Spleen (tissue), 11 donors: ENCODE measurements around the gene YJU2. TPM values are rescaled to one million over a fixed set of nuclear protein-coding genes. Genes with fewer than 3 reads are reported as not detected.
"Not testable (repeated sequence)": the region's sequence is repeated elsewhere in the genome, so short reads cannot be mapped to it uniquely, and the experiment has no call there.

Experiments
- DNase-seq: peaks from one replicate; pipeline ENCODE4 v3.0.0-alpha.2; 2020
- H3K27ac ChIP-seq, 8 donors: fragments of 200-600 bp; sonication (generic) in 7 of 8; 1 replicate in 4 of 8; 2 replicates in 4 of 8; pipeline versions ENCODE4 v1.5.0 to v1.8.0; 2016 to 2021; ENCODE audit warnings: inconsistent platforms in 4 of 8, mild to moderate bottlenecking in 4 of 8, moderate library complexity in 1 of 8
- H3K27me3 ChIP-seq, 7 donors: fragments of 200-600 bp; sonication (generic) in 6 of 7; replicated peaks in 1 of 7; 1 replicate in 4 of 7; 2 replicates in 3 of 7; pipeline versions ENCODE4 v1.5.0 to v1.8.0; 2016 to 2021; ENCODE audit warnings: inconsistent platforms in 3 of 7, mild to moderate bottlenecking in 1 of 7
- H3K36me3 ChIP-seq, 6 donors: fragments of 200-600 bp; sonication (generic) in 5 of 6; 1 replicate in 4 of 6; 2 replicates in 2 of 6; pipeline versions ENCODE4 v1.5.0 to v1.8.0; 2016 to 2021; ENCODE audit warnings: inconsistent platforms in 2 of 6
- H3K4me1 ChIP-seq, 6 donors: fragments of 200-600 bp; sonication (generic) in 5 of 6; 1 replicate in 3 of 6; 2 replicates in 3 of 6; pipeline versions ENCODE4 v1.5.0 to v1.8.0; 2016 to 2021; ENCODE audit warnings: inconsistent platforms in 3 of 6
- H3K4me3 ChIP-seq, 8 donors: fragments of 200-600 bp; sonication (generic) in 7 of 8; 1 replicate in 4 of 8; 2 replicates in 4 of 8; pipeline versions ENCODE4 v1.5.0 to v1.8.0; 2016 to 2021; ENCODE audit warnings: inconsistent platforms in 4 of 8, mild to moderate bottlenecking in 4 of 8, moderate library complexity in 2 of 8
- H3K9me3 ChIP-seq, 8 donors: fragments of 200-600 bp; sonication (generic) in 7 of 8; 1 replicate in 4 of 8; 2 replicates in 4 of 8; pipeline versions ENCODE4 v1.5.0 to v1.8.0; 2016 to 2021; ENCODE audit warnings: inconsistent platforms in 4 of 8
- CTCF ChIP-seq, 11 experiments: fragments of 200-600 bp in 7 of 11; fragments of 450-650 bp in 4 of 11; sonication (generic) in 4 of 11; IDR thresholded peaks in 8 of 11; conservative IDR thresholded peaks in 3 of 11; 1 replicate in 7 of 11; 2 replicates in 4 of 11; pipeline versions ENCODE4 v1.4.0 to v1.8.0; 2016 to 2021; ENCODE audit warnings: antibody characterized with exemption in 11 of 11, inconsistent platforms in 4 of 11, mild to moderate bottlenecking in 1 of 11
- POLR2A ChIP-seq, 3 donors: fragments of 450-650 bp; IDR thresholded peaks; one replicate each; pipeline ENCODE4 v1.5.1; 2017; ENCODE audit warnings: antibody characterized with exemption in 3 of 3, mild to moderate bottlenecking in 1 of 3
- POLR2AphosphoS5 ChIP-seq, 3 donors: sonication (generic); formaldehyde crosslinking; IDR thresholded peaks; one replicate each; pipeline ENCODE4 v1.5.1; 2017; ENCODE audit warnings: antibody characterized with exemption in 3 of 3
- WGBS, 5 donors: extraction: QIAGEN DNeasy Blood & Tissue Kit in 3 of 5; methylation state at CpG; one replicate each; pipeline versions ENCODE4 v1.1.5 to v1.1.7; 2013 to 2018; 5-methylcytosine and 5-hydroxymethylcytosine counted together
- intact Hi-C: fragments of 100-400 bp; cut with DNase I; formaldehyde crosslinking; loops from one replicate; pipeline ENCODE4 v1.15.0; 2023; ENCODE audit warnings: low total_unique reads
- polyA plus RNA-seq, 3 donors: library from polyadenylated mRNA; stranded (reverse); fragments of 200-250 nt; gene quantifications; one replicate each; pipeline ENCODE4 v1.2.1, GENCODE V29; 2013
- total RNA-seq, 7 donors: library from RNA; depleted of rRNA in 3 of 7; stranded (reverse); fragments of >200 nt in 3 of 7; fragmentation: NEBNext Ultra II Directional in 4 of 7; extraction: Animal tissue kit (Norgen Biotek cat#: 25700) in 4 of 7; gene quantifications; one replicate each; pipeline versions ENCODE4 v1.1.0 to v1.2.1, GENCODE V29; 2016 to 2021
- donor health status: healthy with polysubstance abuse.
- donor health status: DM: no; HTN: no; CAD: no; lungs with moderate emphysema.
- donor health status: DM: no; HTN: no; CAD: no.
- donor health status: Bipolar disorder and iron deficiency.
- donor health status: healthy.
- donor health status: DM: no; HTN: no; CAD: no.
- donor health status: DM: yes; HTN: yes; CAD: no.

Gene YJU2
- total and polyA plus RNA-seq, 10 donors: 17.4 to 34.0 (median 22.5) TPM

- Histone ChIP-seq H3K9me3 (no peaks in the 10 kb centered on the region), H3K27ac (no peak overlapping the region), H3K36me3 (no peaks in the 10 kb centered on the region), H3K4me3 (no peak overlapping the region), H3K4me1 (peaks cover 6 to 11% (median 7%) of the 10 kb centered on the region in 6 donors), H3K27me3 (peaks cover 9 to 92% (median 43%) of the 10 kb centered on the region in 7 donors)
- intact Hi-C loops: no loop called here
- no peak for DNase-seq
- no peak for TF ChIP-seq CTCF (IDR thresholded peaks at IDR 0.05 in 8 of 11, conservative IDR thresholded peaks at IDR 0.05 in 3 of 11)
- TF ChIP-seq POLR2A (IDR thresholded peaks at IDR 0.05): no peak
- no peak for TF ChIP-seq POLR2AphosphoS5 (IDR thresholded peaks at IDR 0.05)
- 57 to 62% (median 60%) methylated on average over 20 of the region's 20 CpGs for WGBS, 5 donors
Measured at GRCh38 chr19:4284176-4284958, 37.5 kb downstream of the YJU2 start.

DNA sequence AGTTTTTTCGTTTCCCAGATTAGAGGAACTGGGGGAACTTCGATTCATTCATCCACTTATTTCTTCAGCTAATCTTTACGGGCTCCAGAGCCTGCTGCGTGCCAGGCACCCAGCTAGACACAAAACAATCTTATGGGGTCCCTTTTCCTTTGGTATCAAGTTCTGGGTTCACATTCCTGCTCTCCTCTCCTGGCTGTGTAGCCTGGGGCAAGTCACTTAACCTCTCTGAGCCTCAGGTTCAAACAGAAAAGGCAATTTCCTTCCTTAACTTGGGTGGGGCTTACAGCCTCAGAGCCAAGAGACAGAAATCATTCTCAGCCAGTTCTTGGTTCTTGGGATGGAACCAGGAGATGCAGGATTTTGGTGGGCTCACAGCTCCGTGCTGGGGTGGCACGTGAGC, 38.1 kb downstream of the YJU2 start:
- Histone ChIP-seq H3K4me1 (peaks cover 0 to 5% (median under 1%) of the 10 kb centered on the region in 6 donors), H3K36me3 (no peaks in the 10 kb centered on the region), H3K27ac (no peak overlapping the region), H3K9me3 (no peaks in the 10 kb centered on the region), H3K4me3 (no peak overlapping the region), H3K27me3 (peaks cover 5 to 86% (median 37%) of the 10 kb centered on the region in 7 donors)
- TF ChIP-seq POLR2AphosphoS5 (IDR thresholded peaks at IDR 0.05) (no peak), POLR2A (IDR thresholded peaks at IDR 0.05) (no peak), CTCF (IDR thresholded peaks at IDR 0.05 in 8 of 11, conservative IDR thresholded peaks at IDR 0.05 in 3 of 11) (no peak)
- WGBS, 5 donors: 66 to 86% (median 75%) methylated on average over 6 of the region's 6 CpGs
- DNase-seq: no peak
- intact Hi-C loops: no loop called here

DNA sequence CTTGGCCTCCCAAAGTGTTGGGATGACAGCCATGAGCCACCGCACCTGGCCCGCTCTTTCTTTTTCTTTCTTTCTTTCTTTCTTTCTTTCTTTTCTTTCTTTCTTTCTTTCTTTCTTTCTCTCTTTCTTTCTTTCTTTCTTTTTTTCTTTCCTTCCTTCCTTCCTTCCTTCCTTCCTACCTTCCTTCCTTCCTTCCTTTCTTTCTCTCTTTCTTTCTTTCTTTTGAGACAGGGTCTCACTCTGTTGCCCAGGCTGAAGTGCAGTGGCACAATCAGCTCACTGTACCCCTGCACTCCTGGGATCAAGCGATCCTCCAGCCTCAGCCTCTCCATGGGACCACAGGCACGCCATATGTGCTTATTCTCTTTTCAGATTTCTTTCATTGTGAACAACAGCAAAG, 39.3 kb downstream of the YJU2 start:
- H3K27me3 ChIP-seq: peaks cover 0 to 85% (median 25%) of the 10 kb centered on the region in 7 donors
- H3K27ac ChIP-seq, H3K36me3 ChIP-seq, H3K9me3 ChIP-seq, H3K4me1 ChIP-seq, intact Hi-C loops, H3K4me3 ChIP-seq, DNase-seq: not testable (repeated sequence)
- WGBS, 5 donors: 83 to 93% (median 88%) methylated on average over 4 of the region's 4 CpGs

GRCh38 chr19:4288091-4288777, 41.4 kb downstream of the YJU2 start:
- Histone ChIP-seq H3K36me3 (no peaks in the 10 kb centered on the region), H3K27ac (no peak overlapping the region), H3K4me3 (no peak overlapping the region), H3K27me3 (peaks cover 0 to 80% (median 13%) of the 10 kb centered on the region in 7 donors), H3K9me3 (no peaks in the 10 kb centered on the region), H3K4me1 (no peaks in the 10 kb centered on the region)
- no peak for DNase-seq
- 80 to 89% (median 86%) methylated on average over 14 to 16 of the region's 16 CpGs for WGBS, 5 donors
- no peak for TF ChIP-seq CTCF (IDR thresholded peaks at IDR 0.05 in 8 of 11, conservative IDR thresholded peaks at IDR 0.05 in 3 of 11)
- TF ChIP-seq POLR2A (IDR thresholded peaks at IDR 0.05): no peak
- no peak for TF ChIP-seq POLR2AphosphoS5 (IDR thresholded peaks at IDR 0.05)
- intact Hi-C loops: no loop called here
